ENCODE results near the gene PNPO.

Gene PNPO

DNA sequence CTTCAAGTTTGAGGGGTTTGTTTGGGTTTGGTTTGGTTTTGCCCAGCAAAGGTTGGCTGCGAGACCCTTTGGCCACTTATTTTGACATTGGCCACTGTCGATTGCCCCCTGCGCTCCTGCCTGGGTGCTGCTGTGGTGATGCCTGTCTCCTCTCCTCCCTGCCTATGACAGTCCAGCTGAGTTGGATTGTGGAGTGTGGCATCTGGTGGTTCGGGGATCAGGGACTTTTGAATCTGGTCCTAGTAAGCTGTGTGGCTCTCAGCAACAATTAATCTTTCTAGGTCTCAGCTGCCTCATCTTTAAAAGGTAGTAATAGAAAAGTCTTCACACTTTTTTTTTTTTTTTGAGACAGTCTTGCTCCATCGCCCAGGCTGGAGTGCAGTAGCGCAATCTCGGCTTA lies 56.7 kb downstream of the PNPO start:
- DNase-seq (ENCODE audit: low read depth in 2 of 2): no peak
